HEK293 (cell line): ENCODE data around the gene FKBP3.

ENCODE experiments used
- CTCF ChIA-PET: fragments of 350-600 bp; formaldehyde crosslinking; extraction: SDS; loops from one replicate; lab custom pipeline; 2021; ENCODE audit warnings: antibody characterized with exemption; lab: Yijun Ruan, JAX
- POLR2A ChIA-PET: fragments of 300-600 bp; formaldehyde crosslinking; extraction: SDS; loops from one replicate; lab custom pipeline; 2020; ENCODE audit warnings: antibody characterized with exemption, inconsistent platforms; lab: Yijun Ruan, JAX
- H3K27ac ChIP-seq: fragments of 200-500 bp; sonication (Bioruptor generic); 2 replicates; pipeline ENCODE4 v1.5.1; 2014; ENCODE audit warnings: low read depth, low read length, control low read depth, inconsistent platforms; ENCODE audit errors: extremely low read depth
- H3K36me3 ChIP-seq, 2 experiments: fragments of 200-500 bp in 1 of 2; sonication (Bioruptor generic) in 1 of 2; 1 replicate in 1 of 2; 2 replicates in 1 of 2; pipeline ENCODE4 v1.5.1; 2014 to 2017; ENCODE audit warnings: inconsistent platforms in 2 of 2, low read length in 2 of 2; ENCODE audit not compliant: control insufficient read depth in 2 of 2, insufficient read depth in 1 of 2
- H3K4me1 ChIP-seq: fragments of 200-500 bp; sonication (Bioruptor generic); 2 replicates; pipeline ENCODE4 v1.5.1; 2014; ENCODE audit warnings: mild to moderate bottlenecking, low read length, inconsistent platforms; ENCODE audit not compliant: control insufficient read depth, insufficient read depth
- H3K4me3 ChIP-seq: 2 replicates; pipeline ENCODE4 v1.5.1; 2011; ENCODE audit warnings: low read depth, mild to moderate bottlenecking, control low read depth, low read length, moderate library complexity
- H3K9me3 ChIP-seq: fragments of 200-500 bp; sonication (Bioruptor generic); 2 replicates; pipeline ENCODE4 v1.5.1; 2014; ENCODE audit warnings: low read depth, low read length, inconsistent platforms; ENCODE audit not compliant: control insufficient read depth, insufficient read depth
- IKZF3 ChIP-seq: fragments of 450-650 bp; IDR thresholded peaks from 2 replicates; pipeline ENCODE4 v1.5.0; 2018; ENCODE audit warnings: missing biosample characterization, mild to moderate bottlenecking, missing genetic modification characterization, moderate library complexity
- RBAK ChIP-seq: fragments of 450-650 bp; formaldehyde crosslinking; IDR thresholded peaks from 2 replicates; pipeline ENCODE4 v1.5.1; 2016; ENCODE audit warnings: missing biosample characterization, missing genetic modification characterization
- REPIN1 ChIP-seq: fragments of 450-650 bp; formaldehyde crosslinking; IDR thresholded peaks from 2 replicates; pipeline ENCODE4 v1.5.1; 2017; ENCODE audit warnings: missing biosample characterization, missing genetic modification characterization, low read depth
- SCRT1 ChIP-seq: fragments of 450-650 bp; formaldehyde crosslinking; IDR thresholded peaks from 2 replicates; pipeline ENCODE4 v1.5.1; 2016; ENCODE audit warnings: missing biosample characterization, missing genetic modification characterization, borderline replicate concordance
- ZFP37 ChIP-seq: fragments of 450-650 bp; formaldehyde crosslinking; IDR thresholded peaks from 2 replicates; pipeline ENCODE4 v1.5.1; 2016; ENCODE audit warnings: missing biosample characterization, missing genetic modification characterization
- ZNF169 ChIP-seq: fragments of 450-650 bp; formaldehyde crosslinking; IDR thresholded peaks from 2 replicates; pipeline ENCODE4 v1.5.1; 2016; ENCODE audit warnings: missing biosample characterization, missing genetic modification characterization
- ZNF24 ChIP-seq: fragments of 450-650 bp; formaldehyde crosslinking; IDR thresholded peaks from 2 replicates; pipeline ENCODE4 v1.5.1; 2016; ENCODE audit warnings: missing biosample characterization, missing genetic modification characterization
- ZNF391 ChIP-seq: fragments of 450-650 bp; formaldehyde crosslinking; IDR thresholded peaks from 2 replicates; pipeline ENCODE4 v1.5.1; 2016; ENCODE audit warnings: low read depth, missing biosample characterization, missing genetic modification characterization, borderline replicate concordance
- ZNF514 ChIP-seq: fragments of 450-650 bp; formaldehyde crosslinking; IDR thresholded peaks from 2 replicates; pipeline ENCODE4 v1.5.1; 2016; ENCODE audit warnings: missing biosample characterization, missing genetic modification characterization
- ZNF549 ChIP-seq: fragments of 450-650 bp; IDR thresholded peaks from 2 replicates; pipeline ENCODE4 v1.5.1; 2018; ENCODE audit warnings: missing biosample characterization, missing genetic modification characterization, mild to moderate bottlenecking, inconsistent platforms, moderate library complexity
- ZNF555 ChIP-seq: fragments of 450-650 bp; formaldehyde crosslinking; conservative IDR thresholded peaks from 2 replicates; pipeline ENCODE4 v1.5.1; 2017; ENCODE audit warnings: missing biosample characterization, mild to moderate bottlenecking, missing genetic modification characterization, inconsistent platforms
- ZNF621 ChIP-seq: fragments of 450-650 bp; formaldehyde crosslinking; IDR thresholded peaks from 2 replicates; pipeline ENCODE4 v1.5.1; 2017; ENCODE audit warnings: missing biosample characterization, missing genetic modification characterization
- ZNF624 ChIP-seq: fragments of 450-650 bp; formaldehyde crosslinking; IDR thresholded peaks from 2 replicates; pipeline ENCODE4 v1.5.1; 2017; ENCODE audit warnings: missing biosample characterization, missing genetic modification characterization
- ZNF658 ChIP-seq: fragments of 450-650 bp; formaldehyde crosslinking; IDR thresholded peaks from 2 replicates; pipeline ENCODE4; 2016; ENCODE audit warnings: missing biosample characterization, missing genetic modification characterization
- ZNF660 ChIP-seq: fragments of 450-650 bp; IDR thresholded peaks from 2 replicates; pipeline ENCODE4 v1.5.1; 2018; ENCODE audit warnings: missing biosample characterization, mild to moderate bottlenecking, missing genetic modification characterization
- ZNF785 ChIP-seq: fragments of 450-650 bp; formaldehyde crosslinking; IDR thresholded peaks from 2 replicates; pipeline ENCODE4 v1.5.1; 2016; ENCODE audit warnings: missing biosample characterization, missing genetic modification characterization
- ZNF791 ChIP-seq: fragments of 450-650 bp; formaldehyde crosslinking; IDR thresholded peaks from 2 replicates; pipeline ENCODE4 v1.5.1; 2016; ENCODE audit warnings: missing biosample characterization, missing genetic modification characterization
- TF ChIP-seq, protein P1 (sequence below): fragments of 450-650 bp; formaldehyde crosslinking; conservative IDR thresholded peaks from 2 replicates; pipeline ENCODE4 v1.5.1; 2016; ENCODE audit warnings: low read depth, missing biosample characterization, missing genetic modification characterization
- TF ChIP-seq, protein P2 (sequence below): fragments of 450-650 bp; formaldehyde crosslinking; optimal IDR thresholded peaks from 2 replicates; pipeline ENCODE3; 2016; ENCODE audit warnings: missing biosample characterization, mild to moderate bottlenecking, missing genetic modification characterization

FKBP3 gene

DNA sequence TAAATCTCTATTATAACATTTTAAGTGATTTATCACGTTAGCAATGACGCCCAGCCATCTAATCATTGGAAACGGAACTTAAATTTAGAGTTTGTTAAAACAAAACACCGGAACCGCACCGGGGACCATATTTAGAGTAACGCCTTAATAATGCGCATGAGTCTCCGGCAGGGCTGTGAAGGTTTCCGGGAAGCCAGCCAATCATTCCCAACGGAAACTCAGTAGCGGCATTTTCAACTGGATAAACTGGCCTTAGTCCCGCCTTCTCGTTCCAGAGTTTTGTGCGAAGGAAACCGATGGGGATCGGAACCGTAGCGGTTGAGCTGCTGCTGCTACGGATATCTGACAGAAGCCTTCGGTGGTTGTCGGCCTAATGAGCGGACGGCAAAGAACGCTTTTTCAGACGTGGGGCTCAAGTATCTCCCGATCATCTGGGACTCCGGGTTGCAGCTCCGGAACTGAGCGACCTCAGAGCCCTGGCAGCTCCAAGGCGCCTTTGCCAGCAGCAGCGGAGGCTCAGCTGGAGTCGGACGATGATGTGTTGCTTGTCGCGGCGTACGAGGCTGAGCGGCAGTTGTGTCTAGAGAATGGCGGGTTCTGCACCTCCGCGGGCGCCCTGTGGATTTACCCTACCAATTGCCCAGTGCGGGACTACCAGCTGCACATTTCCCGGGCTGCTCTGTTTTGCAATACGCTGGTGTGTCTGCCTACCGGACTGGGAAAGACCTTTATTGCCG is 1.5 kb upstream of the FKBP3 start, which contains the start of gene FANCM (continued):
- TF ChIP-seq, protein P1, sequence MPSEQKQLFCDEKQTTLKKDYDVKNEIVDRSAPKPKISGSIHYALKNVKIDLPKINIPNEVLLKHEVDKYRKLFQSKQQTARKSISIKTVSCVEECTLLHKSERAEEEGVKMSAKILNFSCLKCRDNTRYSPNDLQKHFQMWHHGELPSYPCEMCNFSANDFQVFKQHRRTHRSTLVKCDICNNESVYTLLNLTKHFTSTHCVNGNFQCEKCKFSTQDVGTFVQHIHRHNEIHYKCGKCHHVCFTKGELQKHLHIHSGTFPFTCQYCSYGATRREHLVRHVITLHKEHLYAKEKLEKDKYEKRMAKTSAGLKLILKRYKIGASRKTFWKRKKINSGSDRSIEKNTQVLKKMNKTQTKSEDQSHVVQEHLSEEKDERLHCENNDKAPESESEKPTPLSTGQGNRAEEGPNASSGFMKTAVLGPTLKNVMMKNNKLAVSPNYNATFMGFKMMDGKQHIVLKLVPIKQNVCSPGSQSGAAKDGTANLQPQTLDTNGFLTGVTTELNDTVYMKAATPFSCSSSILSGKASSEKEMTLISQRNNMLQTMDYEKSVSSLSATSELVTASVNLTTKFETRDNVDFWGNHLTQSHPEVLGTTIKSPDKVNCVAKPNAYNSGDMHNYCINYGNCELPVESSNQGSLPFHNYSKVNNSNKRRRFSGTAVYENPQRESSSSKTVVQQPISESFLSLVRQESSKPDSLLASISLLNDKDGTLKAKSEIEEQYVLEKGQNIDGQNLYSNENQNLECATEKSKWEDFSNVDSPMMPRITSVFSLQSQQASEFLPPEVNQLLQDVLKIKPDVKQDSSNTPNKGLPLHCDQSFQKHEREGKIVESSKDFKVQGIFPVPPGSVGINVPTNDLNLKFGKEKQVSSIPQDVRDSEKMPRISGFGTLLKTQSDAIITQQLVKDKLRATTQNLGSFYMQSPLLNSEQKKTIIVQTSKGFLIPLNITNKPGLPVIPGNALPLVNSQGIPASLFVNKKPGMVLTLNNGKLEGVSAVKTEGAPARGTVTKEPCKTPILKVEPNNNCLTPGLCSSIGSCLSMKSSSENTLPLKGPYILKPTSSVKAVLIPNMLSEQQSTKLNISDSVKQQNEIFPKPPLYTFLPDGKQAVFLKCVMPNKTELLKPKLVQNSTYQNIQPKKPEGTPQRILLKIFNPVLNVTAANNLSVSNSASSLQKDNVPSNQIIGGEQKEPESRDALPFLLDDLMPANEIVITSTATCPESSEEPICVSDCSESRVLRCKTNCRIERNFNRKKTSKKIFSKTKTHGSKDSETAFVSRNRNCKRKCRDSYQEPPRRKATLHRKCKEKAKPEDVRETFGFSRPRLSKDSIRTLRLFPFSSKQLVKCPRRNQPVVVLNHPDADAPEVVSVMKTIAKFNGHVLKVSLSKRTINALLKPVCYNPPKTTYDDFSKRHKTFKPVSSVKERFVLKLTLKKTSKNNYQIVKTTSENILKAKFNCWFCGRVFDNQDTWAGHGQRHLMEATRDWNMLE (tag by site-specific recombination) = peak; percentile 56; the same call in 1 of the 2 replicates
- TF ChIP-seq ZNF169 (no peak), ZNF555 (tag by site-specific recombination) (no peak), ZNF660 (peak; percentile 72), REPIN1 (tag by site-specific recombination) (no peak), ZNF791 (no peak)

DNA sequence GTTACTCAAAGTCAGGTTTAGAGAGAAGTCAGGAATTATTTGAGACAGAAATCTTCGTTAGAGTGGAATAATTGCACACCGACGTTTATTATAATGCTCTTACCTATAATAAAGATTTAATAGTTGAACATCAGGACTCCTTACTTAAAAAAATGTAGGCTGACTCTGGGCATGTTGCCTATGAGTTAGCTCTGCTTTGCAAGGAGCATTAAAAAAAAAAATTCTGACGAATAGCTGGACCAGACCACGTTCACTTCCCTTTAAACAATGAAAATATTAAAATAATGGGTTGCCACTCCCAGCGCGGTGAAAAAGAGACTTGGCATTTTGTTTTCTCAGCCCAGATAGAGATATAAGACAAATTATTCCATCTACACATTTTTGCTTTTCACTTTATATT is 875 bp upstream of the FKBP3 start:
- H3K4me1 ChIP-seq = peaks cover 9% of the 10 kb centered on the region; the same call in 1 of the 2 replicates
- H3K36me3 ChIP-seq = peaks cover 4 to 12% of the 10 kb centered on the region in 2 experiments
- peak overlapping the region; percentile 50 for H3K4me3 ChIP-seq
- ChIA-PET POLR2A (interaction anchor here (0.6 to 4.0 kb wide), 5 partner anchors 12 to 173 kb away, joined by 3 to 22 read pairs (median 5); partner anchors contain the start of genes KLHL28, MIS18BP1, PRPF39 and TOGARAM1), CTCF (interaction anchor here (1.4 kb wide), 1 partner anchor 222 kb away, joined by 7 read pairs; no protein-coding TSS in a partner anchor)
- TF ChIP-seq ZFP37 (tag by site-specific recombination) (no peak), ZNF621 (tag by site-specific recombination) (no peak), ZNF549 (tag by site-specific recombination) (no peak), RBAK (tag by site-specific recombination) (no peak), ZNF514 (no peak), ZNF391 (tag by site-specific recombination) (no peak), ZNF624 (no peak), IKZF3 (tag by site-specific recombination) (no peak), ZNF24 (tag by site-specific recombination) (no peak), SCRT1 (no peak)
- no peaks in the 10 kb centered on the region for H3K9me3 ChIP-seq
- H3K27ac ChIP-seq = peak overlapping the region; percentile 60

DNA sequence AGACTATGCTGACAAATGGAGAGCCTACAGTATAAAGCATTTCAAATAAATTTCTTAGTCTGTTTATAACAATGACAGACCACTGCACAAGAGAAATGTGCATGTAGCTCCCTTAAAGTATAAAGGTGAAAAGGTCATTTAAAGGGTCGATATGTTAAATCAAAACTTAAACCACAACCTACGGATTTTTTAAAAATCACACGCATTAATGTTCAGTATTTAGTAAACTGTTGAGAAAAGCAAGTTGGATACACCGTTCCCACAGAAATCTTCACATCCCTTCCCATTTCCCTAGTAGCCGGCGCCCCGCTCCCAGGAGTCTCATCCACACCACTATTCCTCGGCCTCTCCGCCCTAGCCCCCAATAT is 614 bp downstream of the FKBP3 start:
- Histone ChIP-seq H3K27ac (peak overlapping the region; percentile 83), H3K4me1 (peaks cover 9% of the 10 kb centered on the region; the same call in 1 of the 2 replicates), H3K9me3 (no peaks in the 10 kb centered on the region), H3K4me3 (peak overlapping the region; percentile 97), H3K36me3 (peaks cover 18 to 22% of the 10 kb centered on the region in 2 experiments)
- TF ChIP-seq ZNF785 (tag by site-specific recombination) (no peak), ZNF658 (tag by site-specific recombination) (no peak)
- TF ChIP-seq, protein P2, sequence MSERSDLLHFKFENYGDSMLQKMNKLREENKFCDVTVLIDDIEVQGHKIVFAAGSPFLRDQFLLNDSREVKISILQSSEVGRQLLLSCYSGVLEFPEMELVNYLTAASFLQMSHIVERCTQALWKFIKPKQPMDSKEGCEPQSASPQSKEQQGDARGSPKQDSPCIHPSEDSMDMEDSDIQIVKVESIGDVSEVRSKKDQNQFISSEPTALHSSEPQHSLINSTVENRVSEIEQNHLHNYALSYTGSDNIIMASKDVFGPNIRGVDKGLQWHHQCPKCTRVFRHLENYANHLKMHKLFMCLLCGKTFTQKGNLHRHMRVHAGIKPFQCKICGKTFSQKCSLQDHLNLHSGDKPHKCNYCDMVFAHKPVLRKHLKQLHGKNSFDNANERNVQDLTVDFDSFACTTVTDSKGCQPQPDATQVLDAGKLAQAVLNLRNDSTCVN (tag by site-specific recombination) = peak; percentile 20
- ChIA-PET POLR2A (interaction anchor here (1.0 to 4.0 kb wide), 4 partner anchors 10 to 172 kb away, joined by 4 to 22 read pairs (median 4); partner anchors contain the start of genes KLHL28, PRPF39 and TOGARAM1), CTCF (interaction anchor here (1.4 kb wide), 1 partner anchor 221 kb away, joined by 7 read pairs; no protein-coding TSS in a partner anchor)
